Measurements from ENCODE around the gene PKP4.

Gene PKP4

GRCh38 chr2:158712791-158713522 lies 256.2 kb downstream of the PKP4 start:
- no peak overlapping the region for H3K4me3 ChIP-seq (ENCODE audit: low read depth, low read length)
- no peaks in the 10 kb centered on the region for H3K36me3 ChIP-seq
- no peaks in the 10 kb centered on the region for H3K9me3 ChIP-seq (ENCODE audit: severe bottlenecking)
- H3K27ac ChIP-seq, result no peak overlapping the region
- DNase-seq, result no peak
- no peaks in the 10 kb centered on the region for H3K27me3 ChIP-seq (ENCODE audit: insufficient read depth, low read depth, severe bottlenecking)
- TF ChIP-seq CTCF (IDR thresholded peaks at IDR 0.05; ENCODE audit: low read depth, low read length), result no peak

- no peaks in the 10 kb centered on the region for H3K36me3 ChIP-seq
- H3K4me3 ChIP-seq (ENCODE audit: low read depth, low read length), result no peak overlapping the region
- DNase-seq, result no peak
- H3K27ac ChIP-seq, result no peak overlapping the region
- no peaks in the 10 kb centered on the region for H3K27me3 ChIP-seq (ENCODE audit: insufficient read depth, low read depth, severe bottlenecking)
- H3K9me3 ChIP-seq (ENCODE audit: severe bottlenecking), result no peaks in the 10 kb centered on the region
- no peak for TF ChIP-seq CTCF (IDR thresholded peaks at IDR 0.05; ENCODE audit: low read depth, low read length)
Observed at GRCh38 chr2:158713523-158714138, 256.9 kb downstream of the PKP4 start.

- no peak overlapping the region for H3K4me3 ChIP-seq (ENCODE audit: low read depth, low read length)
- no peak for TF ChIP-seq CTCF (IDR thresholded peaks at IDR 0.05; ENCODE audit: low read depth, low read length)
- DNase-seq, result no peak
Observed at GRCh38 chr2:158714420-158714819, 257.7 kb downstream of the PKP4 start.

GRCh38 chr2:158715357-158715756 lies 258.6 kb downstream of the PKP4 start:
- Histone ChIP-seq H3K36me3 (no peaks in the 10 kb centered on the region), H3K27ac (no peak overlapping the region), H3K27me3 (ENCODE audit: insufficient read depth, low read depth, severe bottlenecking) (no peaks in the 10 kb centered on the region), H3K9me3 (ENCODE audit: severe bottlenecking) (no peaks in the 10 kb centered on the region), H3K4me3 (ENCODE audit: low read depth, low read length) (no peak overlapping the region)
- DNase-seq, result no peak
- TF ChIP-seq CTCF (IDR thresholded peaks at IDR 0.05; ENCODE audit: low read depth, low read length), result no peak

More at GRCh38 chr2:158714420-158714819, 257.7 kb downstream of the PKP4 start:
- Histone ChIP-seq H3K27me3 (ENCODE audit: insufficient read depth, low read depth, severe bottlenecking) (no peaks in the 10 kb centered on the region), H3K36me3 (no peaks in the 10 kb centered on the region), H3K27ac (no peak overlapping the region), H3K9me3 (ENCODE audit: severe bottlenecking) (no peaks in the 10 kb centered on the region)

GRCh38 chr2:158716121-158716791 lies 259.5 kb downstream of the PKP4 start:
- Histone ChIP-seq H3K27ac (peak overlapping the region; percentile 59), H3K27me3 (ENCODE audit: insufficient read depth, low read depth, severe bottlenecking) (no peaks in the 10 kb centered on the region), H3K9me3 (ENCODE audit: severe bottlenecking) (no peaks in the 10 kb centered on the region), H3K36me3 (no peaks in the 10 kb centered on the region), H3K4me3 (ENCODE audit: low read depth, low read length) (no peak overlapping the region)
- TF ChIP-seq CTCF (IDR thresholded peaks at IDR 0.05; ENCODE audit: low read depth, low read length), result no peak
- DNase-seq, result no peak

Measured in WERI-Rb-1 (cell line).